IMR-90 (cell line): Measurements from ENCODE around the gene HMCES. TPM values are rescaled to one million over a fixed set of nuclear protein-coding genes. Genes with fewer than 3 reads are reported as not detected.

Experiments used
- ATAC-seq: fragments of 200-7000 bp; cut with Tn5 transposase; 2 replicates; pipeline ENCODE4 v1.9.1; 2020; ENCODE audit warnings: low read depth, mild to moderate bottlenecking, moderate library complexity
- BruUV-seq: library from RNA; stranded (reverse); fragments of 400-500 nt; replicated peaks from 2 replicates; lab custom pipeline; 2021; lab: Mats Ljungman, UMichigan
- CTCF ChIA-PET: fragments of 300-600 bp; formaldehyde crosslinking; extraction: SDS; loops from one replicate; lab custom pipeline; 2021; ENCODE audit warnings: antibody characterized with exemption; lab: Yijun Ruan, JAX
- POLR2A ChIA-PET: fragments of 300-600 bp; sonication (Branson Sonifier 250); formaldehyde crosslinking; loops from one replicate; lab custom pipeline; 2022; ENCODE audit warnings: antibody characterized with exemption; ENCODE audit not compliant: unreplicated experiment; lab: Charles Lee
- DNase-seq: peaks from one replicate; pipeline ENCODE4 v3.0.0; 2013
- H2AFZ ChIP-seq: replicated peaks from 2 replicates; pipeline ENCODE3; 2013; ENCODE audit warnings: low read length, mild to moderate bottlenecking; ENCODE audit not compliant: poor library complexity
- H2AK5ac ChIP-seq: 2 replicates; pipeline ENCODE4 v1.6.1; 2013; ENCODE audit warnings: low read depth, low read length, inconsistent platforms
- H2AK9ac ChIP-seq: replicated peaks from 2 replicates; pipeline ENCODE3; 2013; ENCODE audit warnings: mild to moderate bottlenecking, low read depth, low read length, moderate library complexity; ENCODE audit not compliant: poor library complexity
- H2BK120ac ChIP-seq: 2 replicates; pipeline ENCODE4 v1.6.1; 2013; ENCODE audit warnings: low read depth, low read length, inconsistent platforms
- H2BK15ac ChIP-seq: 3 replicates; pipeline ENCODE4 v1.6.1; 2013; ENCODE audit warnings: low read depth, low read length, inconsistent platforms
- H2BK20ac ChIP-seq: 2 replicates; pipeline ENCODE4 v1.6.1; 2013; ENCODE audit warnings: low read depth, mild to moderate bottlenecking, inconsistent platforms, low read length, moderate library complexity
- H2BK5ac ChIP-seq: 2 replicates; pipeline ENCODE4 v1.6.1; 2013; ENCODE audit warnings: mild to moderate bottlenecking, low read depth, low read length, inconsistent platforms; ENCODE audit not compliant: poor library complexity, severe bottlenecking
- H3K14ac ChIP-seq: replicated peaks from 2 replicates; pipeline ENCODE4 v1.6.1; 2013; ENCODE audit warnings: low read depth, low read length, inconsistent platforms
- H3K18ac ChIP-seq: 2 replicates; pipeline ENCODE4 v1.6.1; 2013; ENCODE audit warnings: low read depth, low read length, control low read depth
- H3K23ac ChIP-seq: 2 replicates; pipeline ENCODE4 v1.6.1; 2013; ENCODE audit warnings: low read depth, low read length, inconsistent platforms
- H3K27ac ChIP-seq: 2 replicates; pipeline ENCODE4 v1.5.1; 2013; ENCODE audit warnings: mild to moderate bottlenecking, control low read depth, low read length; ENCODE audit not compliant: insufficient read depth
- H3K27me3 ChIP-seq: 2 replicates; pipeline ENCODE4 v1.6.1; 2013; ENCODE audit warnings: low read length; ENCODE audit not compliant: control insufficient read depth, insufficient read depth
- H3K36me3 ChIP-seq: 2 replicates; pipeline ENCODE4 v1.6.1; 2013; ENCODE audit warnings: low read length, mixed read lengths; ENCODE audit not compliant: control insufficient read depth, insufficient read depth
- H3K4ac ChIP-seq: 2 replicates; pipeline ENCODE4 v1.6.1; 2013; ENCODE audit warnings: low read depth, low read length, inconsistent platforms
- H3K4me1 ChIP-seq: 2 replicates; pipeline ENCODE4 v1.6.1; 2013; ENCODE audit warnings: low read length, mixed read lengths; ENCODE audit not compliant: control insufficient read depth, insufficient read depth
- H3K4me2 ChIP-seq: 2 replicates; pipeline ENCODE4 v1.6.1; 2013; ENCODE audit warnings: low read depth, mild to moderate bottlenecking, control low read depth, low read length, moderate library complexity
- H3K4me3 ChIP-seq: 2 replicates; pipeline ENCODE4 v1.5.1; 2013; ENCODE audit warnings: low read depth, mild to moderate bottlenecking, control low read depth, low read length, moderate library complexity; ENCODE audit not compliant: insufficient read depth
- H3K56ac ChIP-seq: 2 replicates; pipeline ENCODE4 v1.6.1; 2013; ENCODE audit warnings: low read length, inconsistent platforms; ENCODE audit not compliant: insufficient read depth; ENCODE audit errors: extremely low read depth
- H3K79me1 ChIP-seq, 2 experiments: 2 replicates each; pipeline ENCODE4 v1.6.1; 2013; ENCODE audit warnings: low read length in 2 of 2, inconsistent platforms in 1 of 2, low read depth in 1 of 2
- H3K9ac ChIP-seq: 2 replicates; pipeline ENCODE4 v1.6.1; 2013; ENCODE audit warnings: low read depth, low read length, control low read depth
- H3K9me1 ChIP-seq: 2 replicates; pipeline ENCODE4 v1.6.1; 2013; ENCODE audit warnings: low read length, inconsistent platforms; ENCODE audit not compliant: insufficient read depth
- H3K9me3 ChIP-seq: 2 replicates; pipeline ENCODE4 v1.6.1; 2013; ENCODE audit warnings: low read length; ENCODE audit not compliant: control insufficient read depth, insufficient read depth
- H4K20me1 ChIP-seq: 2 replicates; pipeline ENCODE4 v1.6.1; 2013; ENCODE audit warnings: low read length, inconsistent platforms; ENCODE audit not compliant: insufficient read depth
- H4K5ac ChIP-seq: 2 replicates; pipeline ENCODE4 v1.6.1; 2013; ENCODE audit warnings: mild to moderate bottlenecking, low read depth, low read length, control low read depth
- H4K8ac ChIP-seq, 2 experiments: 2 replicates each; pipeline ENCODE4 v1.6.1; 2013; ENCODE audit warnings: low read depth in 2 of 2, low read length in 2 of 2, control low read depth in 1 of 2, inconsistent platforms in 1 of 2
- H4K91ac ChIP-seq: 2 replicates; pipeline ENCODE4 v1.6.1; 2013; ENCODE audit warnings: low read depth, low read length, inconsistent platforms; ENCODE audit not compliant: insufficient read depth
- BHLHE40 ChIP-seq: fragments of 150-350 bp; IDR thresholded peaks from 2 replicates; pipeline ENCODE4 v1.6.1; 2016; ENCODE audit warnings: mild to moderate bottlenecking, low read depth, low read length
- CEBPB ChIP-seq: IDR thresholded peaks from 2 replicates; pipeline ENCODE4 v1.6.1; 2012; ENCODE audit warnings: low read depth, low read length, improper control_type of control experiment
- CHD1 ChIP-seq: IDR thresholded peaks from 2 replicates; pipeline ENCODE4 v1.6.1; 2012; ENCODE audit warnings: low read depth, low read length, improper control_type of control experiment
- FOS ChIP-seq: fragments of 150-350 bp; IDR thresholded peaks from 2 replicates; pipeline ENCODE4 v1.6.1; 2016; ENCODE audit warnings: low read depth, low read length
- MAFK ChIP-seq: IDR thresholded peaks from 2 replicates; pipeline ENCODE4 v1.6.1; 2012; ENCODE audit warnings: low read depth, low read length, improper control_type of control experiment
- MAZ ChIP-seq: IDR thresholded peaks from 2 replicates; pipeline ENCODE4 v1.6.1; 2012; ENCODE audit warnings: low read depth, mild to moderate bottlenecking, low read length, improper control_type of control experiment, moderate library complexity, borderline replicate concordance
- MXI1 ChIP-seq: IDR thresholded peaks from 2 replicates; pipeline ENCODE4 v1.6.1; 2012; ENCODE audit warnings: low read depth, mild to moderate bottlenecking, low read length, moderate library complexity, borderline replicate concordance
- NFE2L2 ChIP-seq: fragments of 150-350 bp; IDR thresholded peaks from 2 replicates; pipeline ENCODE4 v1.6.1; 2016; ENCODE audit warnings: low read depth, mild to moderate bottlenecking, low read length
- POLR2A ChIP-seq: IDR thresholded peaks from 2 replicates; pipeline ENCODE4 v1.6.1; 2012; ENCODE audit warnings: mild to moderate bottlenecking, low read depth, low read length
- RAD21 ChIP-seq: IDR thresholded peaks from 2 replicates; pipeline ENCODE4 v1.6.1; 2012; ENCODE audit warnings: low read length, improper control_type of control experiment
- RCOR1 ChIP-seq: IDR thresholded peaks from 2 replicates; pipeline ENCODE4 v1.6.1; 2012; ENCODE audit warnings: mild to moderate bottlenecking, low read length, improper control_type of control experiment; ENCODE audit not compliant: insufficient replicate concordance
- RFX5 ChIP-seq: IDR thresholded peaks from 2 replicates; pipeline ENCODE4 v1.8.0; 2012; ENCODE audit warnings: low read depth, mild to moderate bottlenecking, low read length, moderate library complexity
- SMC3 ChIP-seq: fragments of 150-350 bp; IDR thresholded peaks from 2 replicates; pipeline ENCODE4 v1.6.1; 2016; ENCODE audit warnings: low read depth, mild to moderate bottlenecking, antibody characterized with exemption, low read length, moderate library complexity
- WGBS, 2 experiments: methylation state at CpG; one replicate each; pipeline versions ENCODE4 v1.1.5 to v1.1.7; 2013; ENCODE audit warnings: missing lambda C conversion rate in 2 of 2; ENCODE audit not compliant: insufficient read length in 1 of 2; ENCODE audit errors: extremely low coverage in 2 of 2; 5-methylcytosine and 5-hydroxymethylcytosine counted together
- dilution Hi-C: fragments of 300-500 bp; cut with HindIII; formaldehyde crosslinking; loops from one replicate; pipeline ENCODE4 v1.14.3; 2018; ENCODE audit warnings: low sequenced_read_pairs; ENCODE audit not compliant: unreplicated experiment
- in situ Hi-C: fragments of 300-500 bp; cut with MboI; formaldehyde crosslinking; loops from 3 replicates; pipeline ENCODE4 v1.14.3; 2019; ENCODE audit warnings: low sequenced_read_pairs, inconsistent platforms, mixed read lengths
- intact Hi-C: fragments of 100-400 bp; cut with micrococcal nuclease; formaldehyde crosslinking; loops from 2 replicates; pipeline ENCODE4 v1.10.0; 2022
- polyA plus RNA-seq, 3 experiments: library from polyadenylated mRNA; depleted of rRNA; stranded (reverse); fragments of >200 nt; gene quantifications; 2 replicates each; pipeline ENCODE4 v1.2.3, GENCODE V29; 2012; ENCODE audit warnings: low replicate concordance in 1 of 3
- total RNA-seq: library from RNA; depleted of rRNA; stranded (reverse); fragments of >200 nt; gene quantifications from 2 replicates; pipeline ENCODE4 v1.2.3, GENCODE V29; 2012
- TF ChIP-seq, protein P1 (sequence below): conservative IDR thresholded peaks from 2 replicates; pipeline ENCODE4 v1.5.1; 2012; ENCODE audit warnings: mild to moderate bottlenecking, low read depth, low read length, improper control_type of control experiment
- TF ChIP-seq, protein P2 (sequence below): fragments of 150-350 bp; IDR thresholded peaks from 2 replicates; pipeline ENCODE4 v1.6.1; 2016; ENCODE audit warnings: low read depth, mild to moderate bottlenecking, low read length, moderate library complexity, borderline replicate concordance
- TF ChIP-seq, protein P3 (sequence below): fragments of 150-350 bp; IDR thresholded peaks from 2 replicates; pipeline ENCODE4 v1.6.1; 2017; ENCODE audit warnings: mild to moderate bottlenecking, antibody characterized with exemption, low read length, low read depth

The HMCES gene
- total and polyA plus RNA-seq, 2 of the 4 experiments (the other 2 are of a cell fraction) = 26.0 to 30.5 TPM

DNA sequence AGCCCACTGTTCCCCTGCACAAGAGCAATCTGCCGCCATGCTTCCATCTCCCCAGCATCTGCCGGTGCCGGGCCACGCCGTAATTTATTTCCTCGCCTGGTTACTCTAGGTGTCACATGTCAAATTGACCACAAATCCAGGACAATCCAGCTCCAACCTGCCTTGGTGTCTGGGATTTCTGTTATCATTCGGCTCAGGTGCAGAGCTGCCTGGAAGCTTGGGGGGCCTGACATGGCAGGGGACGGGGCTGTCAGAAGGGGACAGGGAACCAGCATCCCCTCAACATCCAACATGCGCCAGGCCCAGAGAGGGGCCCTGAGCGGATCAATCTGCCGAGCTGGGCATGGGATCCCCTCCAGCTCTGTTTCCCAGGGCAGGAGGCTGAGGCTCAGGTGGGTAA is 47.9 kb downstream of the HMCES start:
- no peak overlapping the region for H2AK5ac ChIP-seq
- H4K8ac ChIP-seq = no peak overlapping the region
- H3K4me1 ChIP-seq = 0 out of 2 replicates have a peak, but pooled peaks cover 2% of the 10 kb centered on the region
- dilution Hi-C loops (no loop called here), in situ Hi-C loops (no loop called here), intact Hi-C loops (no loop called here)
- no peaks in the 10 kb centered on the region; the same call in none of the 2 replicates for H3K36me3 ChIP-seq
- POLR2A ChIA-PET = interaction anchor here (0.6 kb wide), 1 partner anchor 63 kb away, joined by 8 read pairs; no protein-coding TSS in a partner anchor
- peaks cover 13% of the 10 kb centered on the region for H3K9me1 ChIP-seq
- no peak overlapping the region for H3K4ac ChIP-seq
- no peak overlapping the region for H3K27ac ChIP-seq
- H3K4me3 ChIP-seq = no peak overlapping the region
- H4K5ac ChIP-seq = no peak overlapping the region
- H3K9ac ChIP-seq = no peak overlapping the region
- H3K9me3 ChIP-seq = no peaks in the 10 kb centered on the region
- H3K23ac ChIP-seq = no peak overlapping the region
- H2BK15ac ChIP-seq = no peak overlapping the region
- peak overlapping the region; percentile 21 for H2AFZ ChIP-seq
- H3K27me3 ChIP-seq = no peaks in the 10 kb centered on the region
- no peak overlapping the region for H3K18ac ChIP-seq
- H3K14ac ChIP-seq = no peak overlapping the region
- DNase-seq (no peak), ATAC-seq (no peak)
- CTCF ChIA-PET = no interaction called here
- H3K79me1 ChIP-seq = no peaks in the 10 kb centered on the region
- no peak overlapping the region for H2BK120ac ChIP-seq
- no peaks in the 10 kb centered on the region for H4K20me1 ChIP-seq
- 98% methylated on average over 5 of the region's 11 CpGs; no CpG with 5 or more reads in 1 of the 2 experiments for WGBS, 2 experiments
- H4K91ac ChIP-seq = no peak overlapping the region
- no peak overlapping the region for H2BK20ac ChIP-seq
- no peak overlapping the region for H3K4me2 ChIP-seq
- H2BK5ac ChIP-seq = no peak overlapping the region
- TF ChIP-seq BHLHE40 = no peak
- TF ChIP-seq, protein P1, sequence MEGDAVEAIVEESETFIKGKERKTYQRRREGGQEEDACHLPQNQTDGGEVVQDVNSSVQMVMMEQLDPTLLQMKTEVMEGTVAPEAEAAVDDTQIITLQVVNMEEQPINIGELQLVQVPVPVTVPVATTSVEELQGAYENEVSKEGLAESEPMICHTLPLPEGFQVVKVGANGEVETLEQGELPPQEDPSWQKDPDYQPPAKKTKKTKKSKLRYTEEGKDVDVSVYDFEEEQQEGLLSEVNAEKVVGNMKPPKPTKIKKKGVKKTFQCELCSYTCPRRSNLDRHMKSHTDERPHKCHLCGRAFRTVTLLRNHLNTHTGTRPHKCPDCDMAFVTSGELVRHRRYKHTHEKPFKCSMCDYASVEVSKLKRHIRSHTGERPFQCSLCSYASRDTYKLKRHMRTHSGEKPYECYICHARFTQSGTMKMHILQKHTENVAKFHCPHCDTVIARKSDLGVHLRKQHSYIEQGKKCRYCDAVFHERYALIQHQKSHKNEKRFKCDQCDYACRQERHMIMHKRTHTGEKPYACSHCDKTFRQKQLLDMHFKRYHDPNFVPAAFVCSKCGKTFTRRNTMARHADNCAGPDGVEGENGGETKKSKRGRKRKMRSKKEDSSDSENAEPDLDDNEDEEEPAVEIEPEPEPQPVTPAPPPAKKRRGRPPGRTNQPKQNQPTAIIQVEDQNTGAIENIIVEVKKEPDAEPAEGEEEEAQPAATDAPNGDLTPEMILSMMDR = no peak
- TF ChIP-seq, protein P2, sequence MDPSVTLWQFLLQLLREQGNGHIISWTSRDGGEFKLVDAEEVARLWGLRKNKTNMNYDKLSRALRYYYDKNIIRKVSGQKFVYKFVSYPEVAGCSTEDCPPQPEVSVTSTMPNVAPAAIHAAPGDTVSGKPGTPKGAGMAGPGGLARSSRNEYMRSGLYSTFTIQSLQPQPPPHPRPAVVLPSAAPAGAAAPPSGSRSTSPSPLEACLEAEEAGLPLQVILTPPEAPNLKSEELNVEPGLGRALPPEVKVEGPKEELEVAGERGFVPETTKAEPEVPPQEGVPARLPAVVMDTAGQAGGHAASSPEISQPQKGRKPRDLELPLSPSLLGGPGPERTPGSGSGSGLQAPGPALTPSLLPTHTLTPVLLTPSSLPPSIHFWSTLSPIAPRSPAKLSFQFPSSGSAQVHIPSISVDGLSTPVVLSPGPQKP = no peak
- TF ChIP-seq CEBPB = no peak
- TF ChIP-seq MAZ = no peak
- TF ChIP-seq RCOR1 = no peak
- TF ChIP-seq NFE2L2 = no peak
- no peak for TF ChIP-seq RAD21
- TF ChIP-seq POLR2A = no peak
- TF ChIP-seq CHD1 = no peak
- no peak for TF ChIP-seq FOS
- TF ChIP-seq SMC3 = no peak
- TF ChIP-seq MAFK = no peak
- TF ChIP-seq, protein P3, sequence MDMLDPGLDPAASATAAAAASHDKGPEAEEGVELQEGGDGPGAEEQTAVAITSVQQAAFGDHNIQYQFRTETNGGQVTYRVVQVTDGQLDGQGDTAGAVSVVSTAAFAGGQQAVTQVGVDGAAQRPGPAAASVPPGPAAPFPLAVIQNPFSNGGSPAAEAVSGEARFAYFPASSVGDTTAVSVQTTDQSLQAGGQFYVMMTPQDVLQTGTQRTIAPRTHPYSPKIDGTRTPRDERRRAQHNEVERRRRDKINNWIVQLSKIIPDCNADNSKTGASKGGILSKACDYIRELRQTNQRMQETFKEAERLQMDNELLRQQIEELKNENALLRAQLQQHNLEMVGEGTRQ = no peak
- TF ChIP-seq RFX5 = no peak
- no peak for TF ChIP-seq MXI1
- no peak overlapping the region for H3K56ac ChIP-seq
- BruUV-seq = no TSS peak
- peak overlapping the region; percentile 61 for H2AK9ac ChIP-seq
